HepG2 (cell line): Measurements from ENCODE around the gene SPTBN4. TPM values are rescaled to one million over a fixed set of nuclear protein-coding genes. Genes with fewer than 3 reads are reported as not detected.

Experiments
- ATAC-seq: fragments of 200-7000 bp; cut with Tn5 transposase; 3 replicates; pipeline ENCODE4 v1.9.1; 2020; ENCODE audit warnings: mild to moderate bottlenecking, moderate library complexity
- BruUV-seq: library from RNA; stranded (reverse); fragments of 400-500 nt; replicated peaks from 2 replicates; lab custom pipeline; 2021; lab: Mats Ljungman, UMichigan
- CTCF ChIA-PET: fragments of 300-600 bp; formaldehyde crosslinking; extraction: SDS; loops from one replicate; lab custom pipeline; 2021; ENCODE audit warnings: low total read pairs, inconsistent platforms, low intra/inter-chr PET ratio; lab: Yijun Ruan, JAX
- POLR2A ChIA-PET: fragments of 350-600 bp; sonication (Branson Sonifier 250); formaldehyde crosslinking; loops from one replicate; lab custom pipeline; 2020; ENCODE audit warnings: antibody characterized with exemption, inconsistent platforms; lab: Yijun Ruan, JAX
- DNase-seq: peaks from one replicate; pipeline ENCODE4 v3.0.0-alpha.2; 2015; ENCODE audit warnings: low spot score
- FAIRE-seq: peaks from 3 replicates; lab custom pipeline; 2011; peaks lifted over from hg19 to GRCh38; lab: Jason Lieb, UNC
- H2AFZ ChIP-seq: one replicate; pipeline ENCODE4 v1.6.1; 2011; ENCODE audit warnings: low read length, inconsistent platforms
- H3K27ac ChIP-seq: fragments of 300-600 bp; 3 replicates; pipeline ENCODE4 v1.8.0; 2011; ENCODE audit warnings: mixed run types, mild to moderate bottlenecking, mixed read lengths, low read length, inconsistent platforms; ENCODE audit not compliant: insufficient read depth; ENCODE audit errors: extremely low read length
- H3K27me3 ChIP-seq, 2 experiments: fragments of 200-600 bp in 1 of 2; 2 replicates in 1 of 2; 3 replicates in 1 of 2; pipeline versions ENCODE4 v1.6.0 to v1.8.0; 2011; ENCODE audit warnings: low read length in 2 of 2, mild to moderate bottlenecking in 2 of 2, moderate library complexity in 2 of 2, inconsistent platforms in 1 of 2; ENCODE audit not compliant: insufficient read depth in 2 of 2, control insufficient read depth in 1 of 2
- H3K36me3 ChIP-seq, 2 experiments: fragments of 200-600 bp in 1 of 2; replicated peaks in 1 of 2; 2 replicates in 1 of 2; 3 replicates in 1 of 2; pipeline versions ENCODE4 v1.5.1 to v1.8.0; 2011; ENCODE audit warnings: low read length in 2 of 2, inconsistent platforms in 1 of 2; ENCODE audit not compliant: insufficient read depth in 2 of 2, control insufficient read depth in 1 of 2
- H3K4me1 ChIP-seq: 2 replicates; pipeline ENCODE4 v1.5.1; 2012; ENCODE audit warnings: low read length, inconsistent platforms; ENCODE audit not compliant: insufficient read depth
- H3K4me2 ChIP-seq: 2 replicates; pipeline ENCODE4 v1.6.0; 2011; ENCODE audit warnings: low read depth, low read length, inconsistent platforms
- H3K4me3 ChIP-seq, 3 experiments: fragments of 200-600 bp in 1 of 3; sonication (generic), shearing (Covaris generic) in 1 of 3; replicated peaks in 1 of 3; 2 replicates each; pipeline ENCODE4 v1.5.1; 2011 to 2016; ENCODE audit warnings: low read length in 3 of 3, inconsistent platforms in 2 of 3, low read depth in 2 of 3, mild to moderate bottlenecking in 2 of 3, control low read depth in 1 of 3, mixed read lengths in 1 of 3; ENCODE audit not compliant: insufficient read depth in 1 of 3
- H3K79me2 ChIP-seq: one replicate; pipeline ENCODE4 v1.6.1; 2011; ENCODE audit warnings: low read length, inconsistent platforms; ENCODE audit not compliant: insufficient read depth
- H3K9ac ChIP-seq: 2 replicates; pipeline ENCODE4 v1.6.0; 2011; ENCODE audit warnings: mild to moderate bottlenecking, low read depth, low read length, inconsistent platforms; ENCODE audit not compliant: insufficient read depth
- H3K9me3 ChIP-seq: 2 replicates; pipeline ENCODE4 v1.5.1; 2012; ENCODE audit warnings: mild to moderate bottlenecking, low read length
- H4K20me1 ChIP-seq: 2 replicates; pipeline ENCODE4 v1.6.0; 2011; ENCODE audit warnings: inconsistent platforms, mild to moderate bottlenecking, low read length, moderate library complexity; ENCODE audit not compliant: insufficient read depth
- ARNT2 ChIP-seq: sonication (generic); formaldehyde crosslinking; IDR thresholded peaks from 2 replicates; pipeline ENCODE4 v1.8.0; 2022; ENCODE audit warnings: mild to moderate bottlenecking, low read depth, missing genetic modification reagents, moderate library complexity
- RFXANK ChIP-seq: IDR thresholded peaks from 2 replicates; pipeline ENCODE4 v1.6.1; 2016
- RFXAP ChIP-seq: sonication (generic); formaldehyde crosslinking; IDR thresholded peaks from 2 replicates; pipeline ENCODE4 v1.4.0; 2020; ENCODE audit warnings: missing genetic modification reagents, borderline replicate concordance
- SIX4 ChIP-seq: sonication (generic); formaldehyde crosslinking; IDR thresholded peaks from 2 replicates; pipeline ENCODE4 v1.4.0; 2020; ENCODE audit warnings: missing genetic modification reagents
- TBL1XR1 ChIP-seq: fragments of 150-350 bp; IDR thresholded peaks from 2 replicates; pipeline ENCODE4 v1.6.1; 2014; ENCODE audit warnings: borderline replicate concordance, low read length; ENCODE audit not compliant: partially characterized antibody
- ZNF7 ChIP-seq: IDR thresholded peaks from 2 replicates; pipeline ENCODE4 v1.6.1; 2016; ENCODE audit warnings: missing biosample characterization, missing genetic modification reagents
- WGBS: methylation state at CpG from one replicate; pipeline ENCODE4 v1.1.6; 2017; ENCODE audit warnings: low lambda C conversion rate; 5-methylcytosine and 5-hydroxymethylcytosine counted together
- in situ Hi-C: cut with HindIII; loops from 2 replicates; pipeline ENCODE4 v1.10.0; 2017; ENCODE audit warnings: low pct_unique_long_range_greater_than_20kb; ENCODE audit not compliant: extremely low pct_ligation_motif_present
- intact Hi-C: fragments of 100-400 bp; cut with micrococcal nuclease; formaldehyde crosslinking; loops from one replicate; pipeline ENCODE4 v1.10.0; 2022; ENCODE audit not compliant: unreplicated experiment
- polyA plus RNA-seq, 8 experiments: library from polyadenylated mRNA; depleted of rRNA in 3 of 8; stranded (reverse) in 7 of 8; unstranded in 1 of 8; fragments of >200 nt; fragmentation: Illumina TruSeq in 4 of 8; extraction: Trizol in 4 of 8; gene quantifications; 2 replicates each; pipeline versions ENCODE4 v1.2.1 to v1.2.3, GENCODE V29; 2011 to 2016; ENCODE audit warnings: low read depth in 4 of 8, missing spikeins in 1 of 8, mixed read lengths in 1 of 8; ENCODE audit not compliant: insufficient read depth in 1 of 8
- total RNA-seq, 5 experiments: library from RNA; depleted of rRNA; stranded (reverse); fragments of >200 nt; fragmentation: Illumina TruSeq; extraction: Trizol; gene quantifications; 2 replicates each; pipeline ENCODE4 v1.2.3, GENCODE V29; 2016; ENCODE audit warnings: low read depth in 1 of 5
- TF ChIP-seq, protein P1 (sequence below): sonication (generic); formaldehyde crosslinking; IDR thresholded peaks from 2 replicates; pipeline ENCODE4 v1.5.0; 2020; ENCODE audit warnings: missing genetic modification reagents

Gene SPTBN4
- total and polyA plus RNA-seq, 2 of the 13 experiments (the other 11 are each of a cell fraction or from before 2014, with no cell fraction given) = 0.11 TPM

DNA sequence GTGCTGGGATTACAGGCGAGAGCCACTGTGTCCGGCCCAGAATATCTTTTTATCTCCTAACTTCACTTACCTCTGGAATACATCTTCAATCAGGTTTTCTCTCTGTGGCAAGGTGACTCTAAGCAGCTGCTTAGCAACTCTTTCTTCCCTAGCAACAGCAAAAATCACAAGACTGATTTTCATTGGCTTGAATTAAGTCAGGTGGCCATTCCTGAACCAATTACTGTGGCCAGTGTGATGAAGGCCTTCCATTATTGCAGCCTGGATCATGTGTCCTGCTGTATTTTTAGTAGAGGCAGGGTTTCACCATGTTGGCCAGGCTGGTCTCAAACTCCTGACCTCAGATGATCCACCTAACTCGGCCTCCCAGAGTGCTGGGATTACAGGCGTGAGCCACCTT, 125.4 kb downstream of the SPTBN4 start (continued):
- TF ChIP-seq RFXAP = peak; percentile 97
- TF ChIP-seq RFXANK = peak; percentile 98

DNA sequence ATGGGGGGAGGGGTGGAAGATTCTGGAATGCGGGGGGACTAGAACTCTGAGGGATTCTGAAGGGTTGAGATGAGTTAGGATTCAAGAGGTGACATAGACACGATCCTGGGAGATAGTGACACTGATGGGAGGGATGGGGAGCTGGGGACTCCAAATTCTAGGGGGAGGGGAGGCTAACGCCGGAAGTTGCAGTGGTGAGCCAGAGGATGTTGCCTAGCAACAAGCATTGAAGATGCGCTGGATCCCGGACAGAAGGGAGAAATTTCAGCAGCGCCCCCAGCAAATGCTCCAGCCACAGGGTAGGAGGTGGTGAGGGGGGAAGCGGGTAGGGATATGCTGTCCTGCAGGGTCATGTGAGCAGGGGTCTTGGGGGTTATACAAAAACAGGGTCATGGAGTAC, 127.5 kb downstream of the SPTBN4 start:
- TF ChIP-seq ARNT2 (CRISPR knock-in tag) (no peak), TBL1XR1 (no peak)
- in situ Hi-C loops = no loop called here

DNA sequence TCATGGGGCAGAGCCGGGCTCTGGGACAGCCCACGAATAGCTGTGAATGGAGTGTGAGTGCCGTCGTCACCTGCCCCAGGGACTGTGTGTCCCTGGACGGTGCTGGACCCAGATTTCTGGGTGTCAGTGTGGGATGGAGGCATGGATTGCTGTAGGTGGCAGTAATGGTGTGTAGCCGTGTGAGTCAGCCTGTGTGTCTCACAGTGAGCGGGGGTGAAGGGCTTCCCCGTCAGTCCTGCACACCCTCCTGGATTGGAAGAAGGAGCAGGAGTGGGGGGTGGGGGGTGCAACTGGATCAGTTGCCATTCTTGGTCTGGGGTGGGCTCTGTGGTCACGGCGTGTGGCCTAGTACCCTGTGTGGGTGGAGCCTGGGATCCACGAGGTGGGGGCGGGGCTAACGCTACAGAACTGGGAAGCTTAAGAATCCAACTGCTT, 127.9 kb downstream of the SPTBN4 start:
- Histone ChIP-seq H3K9me3 (no peaks in the 10 kb centered on the region), H3K4me1 (peaks cover 13% of the 10 kb centered on the region), H3K36me3 (no peaks in the 10 kb centered on the region), H3K27me3 (peaks cover 4 to 29% of the 10 kb centered on the region in 2 experiments; a peak in 3 of 5 replicates), H3K9ac (no peak overlapping the region), H3K27ac (no peak overlapping the region), H3K4me2 (peak overlapping the region; percentile 5; the same call in 1 of the 2 replicates), H3K4me3 (no peak overlapping the region; a peak in 1 of 6 replicates), H4K20me1 (peaks cover 5% of the 10 kb centered on the region; the same call in 1 of the 2 replicates), H2AFZ (no peak overlapping the region), H3K79me2 (no peaks in the 10 kb centered on the region)
- intact Hi-C loops (loop anchor here (5.0 kb wide), 1 partner anchor 67 kb away; no protein-coding TSS in a partner anchor), in situ Hi-C loops (no loop called here)
- ATAC-seq = peak; percentile 11; the same call in 1 of the 3 replicates
- TF ChIP-seq, protein P1, sequence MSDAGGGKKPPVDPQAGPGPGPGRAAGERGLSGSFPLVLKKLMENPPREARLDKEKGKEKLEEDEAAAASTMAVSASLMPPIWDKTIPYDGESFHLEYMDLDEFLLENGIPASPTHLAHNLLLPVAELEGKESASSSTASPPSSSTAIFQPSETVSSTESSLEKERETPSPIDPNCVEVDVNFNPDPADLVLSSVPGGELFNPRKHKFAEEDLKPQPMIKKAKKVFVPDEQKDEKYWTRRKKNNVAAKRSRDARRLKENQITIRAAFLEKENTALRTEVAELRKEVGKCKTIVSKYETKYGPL (CRISPR knock-in tag) = no peak
- TF ChIP-seq ZNF7 (no peak), SIX4 (no peak)
- WGBS = 13% methylated on average over 13 of the region's 13 CpGs
- no peak for FAIRE-seq
- DNase-seq = no peak
- POLR2A ChIA-PET = interaction anchor here (0.7 kb wide), 2 partner anchors 9 to 24 kb away, joined by 3 read pairs; no protein-coding TSS in a partner anchor
- CTCF ChIA-PET = no interaction called here
- no TSS peak for BruUV-seq

More for the DNA sequence above, 127.5 kb downstream of the SPTBN4 start:
- no peak overlapping the region for H3K4me3 ChIP-seq
- H3K4me1 ChIP-seq = peaks cover 13% of the 10 kb centered on the region
- intact Hi-C loops = no loop called here
- CTCF ChIA-PET = no interaction called here
- ATAC-seq (no peak), FAIRE-seq (no peak), DNase-seq (no peak)
- peaks cover 3 to 25% of the 10 kb centered on the region in 2 experiments; a peak in 3 of 5 replicates for H3K27me3 ChIP-seq
- no TSS peak for BruUV-seq
- no peaks in the 10 kb centered on the region for H3K79me2 ChIP-seq
- H3K36me3 ChIP-seq = no peaks in the 10 kb centered on the region
- H2AFZ ChIP-seq = no peak overlapping the region
- POLR2A ChIA-PET = interaction anchor here (0.7 kb wide), 2 partner anchors 10 to 24 kb away, joined by 3 read pairs; no protein-coding TSS in a partner anchor
- 7% methylated on average over 8 of the region's 8 CpGs for WGBS
- H4K20me1 ChIP-seq = peaks cover 4% of the 10 kb centered on the region; the same call in 1 of the 2 replicates
- H3K9me3 ChIP-seq = no peaks in the 10 kb centered on the region
- H3K4me2 ChIP-seq = no peak overlapping the region
- H3K9ac ChIP-seq = no peak overlapping the region
- H3K27ac ChIP-seq = no peak overlapping the region
